Hepatic stellate cell (primary cell): ENCODE data around the gene TMEM239.
"Not testable (repeated sequence)": the region's sequence is repeated elsewhere in the genome, so short reads cannot be mapped to it uniquely, and the experiment has no call there.

Experiments
- DNase-seq: peaks from one replicate; pipeline ENCODE4 v3.0.0; 2011; ENCODE audit warnings: low spot score

Gene TMEM239

GRCh38 chr20:2799688-2800520 lies 16.3 kb upstream of the TMEM239 start:
- no peak for DNase-seq

GRCh38 chr20:2800521-2801285 lies 15.5 kb upstream of the TMEM239 start, which contains the start of gene CPXM1:
TSS of gene CPXM1 (minus strand) at chr20:2800627. CDS start at chr20:2800572, 55 bp downstream.
- no peak for DNase-seq

DNA sequence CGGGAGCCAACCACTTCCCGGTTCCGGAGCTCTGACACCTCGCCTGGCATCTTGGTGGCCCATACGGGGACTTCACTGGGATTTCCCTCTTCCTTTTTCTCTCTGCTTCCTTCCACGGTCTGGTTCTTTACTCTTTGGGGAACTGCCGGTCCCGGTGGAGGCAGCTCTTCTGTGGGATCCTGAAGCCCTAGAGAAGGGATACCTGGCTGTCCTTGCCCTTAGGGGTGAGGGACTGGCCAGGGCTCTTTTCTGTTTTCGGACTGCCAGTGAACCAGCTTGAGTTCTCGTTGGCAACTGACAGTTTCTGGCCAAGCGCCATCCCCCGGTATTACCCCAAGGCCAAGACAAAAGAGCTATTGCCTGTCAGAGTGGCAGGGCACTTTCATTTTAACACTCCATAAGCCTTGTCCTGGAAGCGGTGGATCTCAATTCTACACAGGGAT lies 14.9 kb upstream of the TMEM239 start:
- DNase-seq, result no peak

DNA sequence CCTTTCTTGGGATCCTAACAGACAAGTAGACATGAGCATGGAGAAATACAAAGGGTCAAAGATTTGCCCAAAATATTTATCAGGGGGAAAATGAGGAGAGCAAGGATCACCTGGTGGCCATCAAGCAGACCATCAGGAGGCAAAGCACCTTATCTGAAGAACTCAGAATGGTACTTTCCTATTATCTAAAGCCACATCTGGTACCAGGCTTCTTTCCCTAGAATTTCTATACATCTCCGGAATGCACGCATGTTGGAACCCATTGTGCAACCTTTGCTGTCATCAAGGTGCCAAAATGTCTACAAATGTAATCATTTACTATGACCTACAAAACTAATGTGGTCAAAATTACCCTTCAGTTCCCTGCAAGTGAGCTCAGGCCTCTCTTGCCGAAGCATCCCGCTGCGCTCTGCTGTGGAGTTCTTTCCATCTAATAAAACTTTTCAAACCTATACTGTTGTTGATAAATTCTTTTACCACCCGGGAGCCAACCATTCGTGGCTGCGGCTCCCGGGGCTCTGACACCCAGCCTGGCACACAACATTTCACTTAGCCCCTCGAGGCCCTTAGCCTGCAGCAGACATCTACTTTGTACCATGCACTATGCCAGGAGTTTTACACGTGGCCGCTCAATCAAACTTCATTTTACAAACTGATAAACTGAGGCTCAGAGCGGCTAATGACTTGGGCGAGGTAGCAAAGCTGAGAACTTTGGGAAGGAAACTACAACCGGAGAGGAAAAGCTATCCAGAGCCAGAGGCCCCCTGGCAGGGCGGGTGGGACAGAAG lies 11.9 kb upstream of the TMEM239 start:
- DNase-seq, result no peak

DNA sequence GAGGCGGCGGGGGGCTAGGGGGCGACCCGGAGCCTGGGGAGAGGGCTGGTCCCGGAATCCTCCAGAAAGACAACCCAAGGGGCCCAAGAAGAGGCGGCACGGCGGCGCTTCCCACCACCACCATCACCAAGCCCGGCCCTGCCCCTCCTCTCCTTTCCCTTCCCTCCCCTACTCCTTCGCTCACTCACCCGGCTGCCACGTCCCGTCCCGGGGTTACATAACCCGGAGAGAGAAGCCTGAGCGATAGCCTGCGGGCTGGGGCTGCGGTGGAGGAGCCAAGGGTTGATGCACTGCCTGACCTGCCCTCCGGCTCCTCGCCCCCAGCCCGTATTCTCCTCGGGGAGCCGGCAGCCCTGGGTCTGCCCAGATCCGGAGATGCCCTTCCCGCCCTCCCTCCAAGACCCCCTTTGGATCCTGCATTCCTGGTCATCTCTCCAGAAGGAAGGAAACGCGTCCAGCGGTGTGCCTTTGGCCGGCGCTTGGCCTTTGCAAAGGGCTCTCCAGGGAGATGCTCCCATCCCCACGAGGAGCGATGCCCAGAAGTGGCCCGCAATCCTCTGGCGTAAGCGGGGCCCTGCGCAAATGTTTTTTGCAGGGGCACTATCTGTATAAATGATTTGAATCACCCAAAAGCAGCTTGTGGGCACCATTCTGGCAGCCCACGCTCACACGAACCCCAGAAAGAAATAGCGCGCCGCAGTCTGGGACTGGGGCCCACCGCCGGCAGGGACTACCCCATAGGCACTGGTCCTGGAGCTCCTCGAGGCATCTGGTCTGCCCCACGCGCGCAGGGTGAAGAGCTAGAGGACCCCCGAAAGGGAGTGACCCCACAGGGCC lies 11.1 kb upstream of the TMEM239 start:
- DNase-seq, result no peak

GRCh38 chr20:2805689-2806350 lies 10.3 kb upstream of the TMEM239 start:
- no peak for DNase-seq

- no peak for DNase-seq
Observed at GRCh38 chr20:2806351-2806701, 9.8 kb upstream of the TMEM239 start.

GRCh38 chr20:2807019-2807418 lies 9.1 kb upstream of the TMEM239 start:
- no peak for DNase-seq

DNA sequence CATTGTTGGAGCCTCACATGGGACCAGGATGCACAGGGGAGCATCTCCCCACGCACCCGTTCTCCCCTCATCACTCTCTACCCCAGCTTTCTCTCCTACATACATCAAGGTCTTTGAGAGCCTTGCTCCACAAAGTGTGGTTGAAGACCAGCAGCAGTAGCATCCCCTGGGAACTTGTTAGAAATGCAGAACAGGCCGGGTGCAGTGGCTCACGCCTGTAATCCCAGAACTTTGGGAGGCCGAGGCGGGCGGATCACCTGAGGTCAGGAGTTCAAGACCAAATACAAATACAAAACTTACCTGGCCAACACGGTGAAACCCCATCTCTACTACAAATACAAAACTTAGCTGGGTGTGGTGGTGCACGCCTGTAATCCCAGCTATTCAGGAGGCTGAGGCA lies 8.2 kb upstream of the TMEM239 start:
- not testable (repeated sequence) for DNase-seq

- no peak for DNase-seq
Observed at GRCh38 chr20:2809690-2810089, 6.5 kb upstream of the TMEM239 start.

DNA sequence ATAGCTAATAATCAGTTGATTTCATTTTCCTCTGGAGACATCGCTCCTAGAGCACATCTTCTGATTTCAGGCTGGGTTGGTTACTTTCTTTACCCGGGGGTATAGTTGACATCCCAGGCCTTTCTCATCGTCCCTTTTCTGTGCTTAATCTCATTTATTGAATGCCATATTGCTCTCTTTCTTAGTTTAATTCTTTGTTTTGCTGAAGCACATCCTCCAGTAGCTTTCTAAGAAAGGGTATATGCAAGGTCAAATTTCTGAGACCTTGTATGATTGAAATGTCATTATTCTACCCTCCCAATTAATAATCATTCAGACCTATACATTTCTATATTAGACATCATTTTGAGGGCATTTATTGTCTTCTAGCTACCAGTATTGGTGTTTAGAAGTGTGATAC lies 4.0 kb upstream of the TMEM239 start:
- no peak for DNase-seq

- DNase-seq, result no peak
Observed at GRCh38 chr20:2814076-2814475, 2.1 kb upstream of the TMEM239 start.

DNA sequence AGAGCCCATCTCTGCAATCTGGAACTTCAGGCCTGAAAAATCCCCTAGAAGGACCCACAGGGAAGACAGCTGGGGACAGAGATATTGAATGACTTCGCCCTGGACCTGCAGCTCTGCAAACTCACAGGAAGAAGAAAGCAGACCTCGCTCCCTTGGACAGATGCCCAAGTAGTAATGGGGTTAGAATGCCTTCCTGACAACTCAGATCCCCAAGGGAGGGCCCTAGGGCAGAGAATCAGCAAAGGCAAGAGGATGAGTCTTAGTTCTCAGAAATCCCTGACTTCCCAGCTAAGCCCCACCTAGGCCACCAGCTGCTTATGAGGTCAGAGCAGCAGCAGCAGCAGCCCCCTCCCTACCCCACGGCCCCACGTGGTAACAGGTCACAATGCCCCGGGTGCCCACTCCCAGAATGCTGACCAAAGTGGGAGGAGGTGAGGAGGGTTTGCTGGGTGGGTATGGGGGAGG lies 1.5 kb upstream of the TMEM239 start, which contains the start of gene C20orf141:
Gene C20orf141, plus strand, starts transcription at position 401 of the 465 bp plus-strand sequence. CDS start 198 bp downstream, outside the sequence.
- DNase-seq, result peak; percentile 97

DNA sequence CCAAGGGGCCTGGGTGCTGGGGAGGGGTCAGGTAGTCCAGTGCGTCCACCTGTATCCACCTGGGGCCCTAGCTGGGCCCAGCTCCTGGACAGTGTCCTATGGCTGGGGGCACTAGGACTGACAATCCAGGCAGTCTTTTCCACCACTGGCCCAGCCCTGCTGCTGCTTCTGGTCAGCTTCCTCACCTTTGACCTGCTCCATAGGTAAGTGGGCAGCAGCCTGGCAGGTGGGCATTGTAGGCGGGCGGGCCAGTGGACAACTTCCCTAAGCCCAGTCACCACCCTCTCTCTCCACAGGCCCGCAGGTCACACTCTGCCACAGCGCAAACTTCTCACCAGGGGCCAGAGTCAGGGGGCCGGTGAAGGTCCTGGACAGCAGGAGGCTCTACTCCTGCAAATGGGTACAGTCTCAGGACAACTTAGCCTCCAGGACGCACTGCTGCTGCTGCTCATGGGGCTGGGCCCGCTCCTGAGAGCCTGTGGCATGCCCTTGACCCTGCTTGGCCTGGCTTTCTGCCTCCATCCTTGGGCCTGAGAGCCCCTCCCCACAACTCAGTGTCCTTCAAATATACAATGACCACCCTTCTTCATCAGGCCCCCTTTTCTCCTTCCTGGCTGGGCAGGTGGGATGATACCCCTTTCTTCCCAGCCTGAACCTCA lies 793 bp upstream of the TMEM239 start:
- DNase-seq, result no peak

- DNase-seq, result no peak
Observed at GRCh38 chr20:2816583-2817340, 598 bp downstream of the TMEM239 start.

DNA sequence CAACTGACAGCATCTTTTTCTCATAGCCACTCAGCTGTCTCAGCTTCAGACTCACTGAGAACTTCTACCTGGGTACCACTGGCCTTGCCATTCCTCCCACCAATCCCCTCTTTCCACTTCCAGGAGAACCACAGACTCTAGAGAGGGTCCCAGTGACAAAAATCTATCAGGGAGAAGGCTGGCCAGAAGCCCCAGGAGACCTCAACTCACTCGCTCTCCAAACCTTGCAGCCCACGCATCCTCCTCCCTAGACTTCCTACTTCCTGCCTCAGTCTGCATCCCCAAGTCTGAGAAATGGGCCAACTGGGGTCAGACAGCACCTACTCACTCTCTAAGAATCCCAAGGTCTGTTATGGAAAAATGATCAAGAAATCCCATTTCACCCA lies 1.2 kb downstream of the TMEM239 start:
- no peak for DNase-seq

DNA sequence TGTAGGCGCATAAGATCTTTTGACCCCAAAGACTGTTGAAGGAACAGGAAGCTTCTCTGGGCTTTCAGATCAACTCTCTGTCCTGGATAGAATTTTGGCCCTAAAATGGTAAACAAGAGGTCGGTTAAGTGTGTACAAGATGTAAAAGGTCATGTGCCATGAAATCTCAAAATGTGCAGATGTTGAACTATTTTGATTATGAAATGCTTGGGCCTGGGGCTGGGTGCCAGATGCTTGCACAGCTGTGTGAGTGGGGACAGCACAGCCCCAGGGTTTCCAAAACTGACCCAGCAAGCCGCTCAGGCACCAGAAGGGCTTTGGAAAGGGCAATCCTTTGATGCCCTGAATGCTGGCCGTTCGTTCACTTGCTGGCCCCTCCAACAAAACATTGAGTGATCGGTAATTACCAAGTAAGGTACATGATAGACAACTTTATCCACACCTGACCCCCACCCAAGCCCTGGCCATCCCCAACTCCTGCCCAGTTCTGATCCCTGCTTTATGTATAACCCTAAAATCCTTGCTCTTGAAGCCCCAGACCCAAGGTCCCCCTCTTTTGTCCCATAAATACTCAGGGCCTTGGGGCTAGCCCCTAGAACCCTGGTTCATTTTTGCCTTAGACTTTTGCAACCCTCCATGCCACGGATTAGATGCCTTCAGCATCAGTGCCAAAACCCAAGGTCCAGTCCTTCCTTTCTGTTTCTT lies 1.9 kb downstream of the TMEM239 start:
- no peak for DNase-seq

GRCh38 chr20:2820084-2820895 lies 4.1 kb downstream of the TMEM239 start:
- peak; percentile 82 for DNase-seq
